GM12892 (cell line): ENCODE data around the gene COG3.

ENCODE experiments used
- POLR2A ChIP-seq: IDR thresholded peaks from 2 replicates; pipeline ENCODE4 v1.6.1; 2011; ENCODE audit warnings: low read depth, low read length, control low read depth
- POLR2AphosphoS5 ChIP-seq: IDR thresholded peaks from 2 replicates; pipeline ENCODE4 v1.6.1; 2011; ENCODE audit warnings: low read depth, low read length, control low read depth
- TAF1 ChIP-seq: IDR thresholded peaks from 2 replicates; pipeline ENCODE4 v1.6.1; 2011; ENCODE audit warnings: low read depth, mild to moderate bottlenecking, control low read depth, low read length, borderline replicate concordance

GRCh38 chr13:45436332-45436731 is 28.4 kb upstream of the COG3 start:
- TF ChIP-seq POLR2A, result no peak
- TF ChIP-seq POLR2AphosphoS5, result no peak
- TF ChIP-seq TAF1, result no peak
